ENCODE measurements around the gene KMT2C.
A peak's percentile ranks its signal among the peaks of the same experiment; 100 is the strongest.

The KMT2C gene

GRCh38 chr7:152173372-152174070 lies 262.3 kb downstream of the KMT2C start:
- no peak for TF ChIP-seq CTCF (IDR thresholded peaks at IDR 0.05)
- TF ChIP-seq ZFX (IDR thresholded peaks at IDR 0.05; ENCODE audit: borderline replicate concordance): no peak
- no peak overlapping the region for H3K27ac ChIP-seq

GRCh38 chr7:152162287-152162686 lies 273.5 kb downstream of the KMT2C start:
- TF ChIP-seq CTCF (IDR thresholded peaks at IDR 0.05): no peak
- TF ChIP-seq ZFX (IDR thresholded peaks at IDR 0.05; ENCODE audit: borderline replicate concordance): no peak
- H3K27ac ChIP-seq: peak overlapping the region; percentile 24; the same call in 1 of the 2 replicates

- no peak overlapping the region for H3K27ac ChIP-seq
- no peak for TF ChIP-seq CTCF (IDR thresholded peaks at IDR 0.05)
- TF ChIP-seq ZFX (IDR thresholded peaks at IDR 0.05; ENCODE audit: borderline replicate concordance): no peak
Observed at GRCh38 chr7:152161171-152161570, 274.6 kb downstream of the KMT2C start.

- no peak overlapping the region for H3K27ac ChIP-seq
- no peak for TF ChIP-seq ZFX (IDR thresholded peaks at IDR 0.05; ENCODE audit: borderline replicate concordance)
- TF ChIP-seq CTCF (IDR thresholded peaks at IDR 0.05): no peak
Observed at GRCh38 chr7:152158801-152159587, 276.8 kb downstream of the KMT2C start.

GRCh38 chr7:152152267-152152666 lies 283.5 kb downstream of the KMT2C start:
- H3K27ac ChIP-seq: no peak overlapping the region
- TF ChIP-seq CTCF (IDR thresholded peaks at IDR 0.05): no peak
- no peak for TF ChIP-seq ZFX (IDR thresholded peaks at IDR 0.05; ENCODE audit: borderline replicate concordance)

- H3K27ac ChIP-seq: 0 out of 2 replicates have a peak overlapping the region, but pooled peaks have one; percentile 14
- no peak for TF ChIP-seq CTCF (IDR thresholded peaks at IDR 0.05)
- no peak for TF ChIP-seq ZFX (IDR thresholded peaks at IDR 0.05; ENCODE audit: borderline replicate concordance)
Observed at GRCh38 chr7:152149363-152149762, 286.4 kb downstream of the KMT2C start.

GRCh38 chr7:152148706-152149105 lies 287.1 kb downstream of the KMT2C start:
- 0 out of 2 replicates have a peak overlapping the region, but pooled peaks have one; percentile 14 for H3K27ac ChIP-seq
- no peak for TF ChIP-seq ZFX (IDR thresholded peaks at IDR 0.05; ENCODE audit: borderline replicate concordance)
- TF ChIP-seq CTCF (IDR thresholded peaks at IDR 0.05): no peak
